ENCODE results near the gene RAPGEF1.
"Not testable (repeated sequence)": the region's sequence is repeated elsewhere in the genome, so short reads cannot be mapped to it uniquely, and the experiment has no call there.

The RAPGEF1 gene

GRCh38 chr9:131712151-131712716 is 27.6 kb downstream of the RAPGEF1 start:
- TF ChIP-seq TAF1 (IDR thresholded peaks at IDR 0.05; ENCODE audit: low read depth, low read length): no peak
- no peak for TF ChIP-seq POLR2A (IDR thresholded peaks at IDR 0.05; ENCODE audit: low read depth, low read length)
- TF ChIP-seq SPI1 (IDR thresholded peaks at IDR 0.05; ENCODE audit: low read depth, low read length): no peak
- TF ChIP-seq POLR2AphosphoS5 (IDR thresholded peaks at IDR 0.05; ENCODE audit: low read depth, low read length): no peak
- no peak for TF ChIP-seq PAX5 (IDR thresholded peaks at IDR 0.05; ENCODE audit: insufficient read depth, low read length, severe bottlenecking)
- no peak for TF ChIP-seq POU2F2 (IDR thresholded peaks at IDR 0.05; ENCODE audit: low read depth, low read length)
- no peak for DNase-seq (ENCODE audit: insufficient read length, low spot score)
- FAIRE-seq: no peak

GRCh38 chr9:131709771-131710431 is 30.0 kb downstream of the RAPGEF1 start:
- FAIRE-seq (peak; percentile 90), DNase-seq (ENCODE audit: insufficient read length, low spot score) (no peak)
- TF ChIP-seq POLR2AphosphoS5 (IDR thresholded peaks at IDR 0.05; ENCODE audit: low read depth, low read length) (peak; percentile 23; the same call in 1 of the 2 replicates), POU2F2 (IDR thresholded peaks at IDR 0.05; ENCODE audit: low read depth, low read length) (no peak)

GRCh38 chr9:131709010-131709770 is 30.7 kb downstream of the RAPGEF1 start:
- not testable (repeated sequence) for FAIRE-seq; DNase-seq (ENCODE audit: insufficient read length, low spot score)

- DNase-seq (ENCODE audit: insufficient read length, low spot score) (no peak), FAIRE-seq (no peak)
- no peak for TF ChIP-seq POU2F2 (IDR thresholded peaks at IDR 0.05; ENCODE audit: low read depth, low read length)
- no peak for TF ChIP-seq TAF1 (IDR thresholded peaks at IDR 0.05; ENCODE audit: low read depth, low read length)
- TF ChIP-seq POLR2AphosphoS5 (IDR thresholded peaks at IDR 0.05; ENCODE audit: low read depth, low read length): no peak
- TF ChIP-seq SPI1 (IDR thresholded peaks at IDR 0.05; ENCODE audit: low read depth, low read length): 0 out of 2 replicates have a peak, but pooled peaks have one; percentile 1
- no peak for TF ChIP-seq POLR2A (IDR thresholded peaks at IDR 0.05; ENCODE audit: low read depth, low read length)
These were observed 31.5 kb downstream of the RAPGEF1 start for GRCh38 chr9:131708226-131709002.

GRCh38 chr9:131707733-131708157 is 32.1 kb downstream of the RAPGEF1 start:
- FAIRE-seq (no peak), DNase-seq (ENCODE audit: insufficient read length, low spot score) (no peak)
- TF ChIP-seq POU2F2 (IDR thresholded peaks at IDR 0.05; ENCODE audit: low read depth, low read length) (no peak), TAF1 (IDR thresholded peaks at IDR 0.05; ENCODE audit: low read depth, low read length) (no peak), POLR2AphosphoS5 (IDR thresholded peaks at IDR 0.05; ENCODE audit: low read depth, low read length) (no peak), SPI1 (IDR thresholded peaks at IDR 0.05; ENCODE audit: low read depth, low read length) (peak; percentile 81), POLR2A (IDR thresholded peaks at IDR 0.05; ENCODE audit: low read depth, low read length) (no peak), PAX5 (IDR thresholded peaks at IDR 0.05; ENCODE audit: insufficient read depth, low read length, severe bottlenecking) (no peak)

- FAIRE-seq: no peak
- DNase-seq (ENCODE audit: insufficient read length, low spot score): no peak
- TF ChIP-seq PAX5 (IDR thresholded peaks at IDR 0.05; ENCODE audit: insufficient read depth, low read length, severe bottlenecking): no peak
- no peak for TF ChIP-seq POU2F2 (IDR thresholded peaks at IDR 0.05; ENCODE audit: low read depth, low read length)
- no peak for TF ChIP-seq POLR2A (IDR thresholded peaks at IDR 0.05; ENCODE audit: low read depth, low read length)
- no peak for TF ChIP-seq SPI1 (IDR thresholded peaks at IDR 0.05; ENCODE audit: low read depth, low read length)
- no peak for TF ChIP-seq POLR2AphosphoS5 (IDR thresholded peaks at IDR 0.05; ENCODE audit: low read depth, low read length)
- no peak for TF ChIP-seq TAF1 (IDR thresholded peaks at IDR 0.05; ENCODE audit: low read depth, low read length)
These were observed 32.8 kb downstream of the RAPGEF1 start for GRCh38 chr9:131707050-131707449.

- FAIRE-seq (no peak), DNase-seq (ENCODE audit: insufficient read length, low spot score) (no peak)
- TF ChIP-seq POLR2AphosphoS5 (IDR thresholded peaks at IDR 0.05; ENCODE audit: low read depth, low read length): no peak
- TF ChIP-seq PAX5 (IDR thresholded peaks at IDR 0.05; ENCODE audit: insufficient read depth, low read length, severe bottlenecking): no peak
- TF ChIP-seq POLR2A (IDR thresholded peaks at IDR 0.05; ENCODE audit: low read depth, low read length): no peak
- TF ChIP-seq SPI1 (IDR thresholded peaks at IDR 0.05; ENCODE audit: low read depth, low read length): no peak
- TF ChIP-seq POU2F2 (IDR thresholded peaks at IDR 0.05; ENCODE audit: low read depth, low read length): no peak
- TF ChIP-seq TAF1 (IDR thresholded peaks at IDR 0.05; ENCODE audit: low read depth, low read length): no peak
These were observed 33.3 kb downstream of the RAPGEF1 start for GRCh38 chr9:131706608-131706970.

GRCh38 chr9:131704988-131705387 is 34.9 kb downstream of the RAPGEF1 start:
- TF ChIP-seq PAX5 (IDR thresholded peaks at IDR 0.05; ENCODE audit: insufficient read depth, low read length, severe bottlenecking): no peak
- TF ChIP-seq POLR2AphosphoS5 (IDR thresholded peaks at IDR 0.05; ENCODE audit: low read depth, low read length): no peak
- TF ChIP-seq TAF1 (IDR thresholded peaks at IDR 0.05; ENCODE audit: low read depth, low read length): no peak
- TF ChIP-seq POLR2A (IDR thresholded peaks at IDR 0.05; ENCODE audit: low read depth, low read length): no peak
- no peak for TF ChIP-seq POU2F2 (IDR thresholded peaks at IDR 0.05; ENCODE audit: low read depth, low read length)
- DNase-seq (ENCODE audit: insufficient read length, low spot score) (no peak), FAIRE-seq (peak; percentile 33)

GRCh38 chr9:131704141-131704983 is 35.5 kb downstream of the RAPGEF1 start:
- TF ChIP-seq POLR2A (IDR thresholded peaks at IDR 0.05; ENCODE audit: low read depth, low read length) (no peak), SPI1 (IDR thresholded peaks at IDR 0.05; ENCODE audit: low read depth, low read length) (no peak), POLR2AphosphoS5 (IDR thresholded peaks at IDR 0.05; ENCODE audit: low read depth, low read length) (no peak), TAF1 (IDR thresholded peaks at IDR 0.05; ENCODE audit: low read depth, low read length) (no peak), POU2F2 (IDR thresholded peaks at IDR 0.05; ENCODE audit: low read depth, low read length) (no peak), PAX5 (IDR thresholded peaks at IDR 0.05; ENCODE audit: insufficient read depth, low read length, severe bottlenecking) (no peak)
- peak; percentile 20 for FAIRE-seq
- DNase-seq (ENCODE audit: insufficient read length, low spot score): no peak
